Measurements from ENCODE around the gene DNM2. TPM values are rescaled to one million over a fixed set of nuclear protein-coding genes. Genes with fewer than 3 reads are reported as not detected.

Gene DNM2
- total and polyA plus RNA-seq, 2 donors (not counting 1 experiment from before 2014, with no cell fraction given), result 42.6 to 76.8 TPM

DNA sequence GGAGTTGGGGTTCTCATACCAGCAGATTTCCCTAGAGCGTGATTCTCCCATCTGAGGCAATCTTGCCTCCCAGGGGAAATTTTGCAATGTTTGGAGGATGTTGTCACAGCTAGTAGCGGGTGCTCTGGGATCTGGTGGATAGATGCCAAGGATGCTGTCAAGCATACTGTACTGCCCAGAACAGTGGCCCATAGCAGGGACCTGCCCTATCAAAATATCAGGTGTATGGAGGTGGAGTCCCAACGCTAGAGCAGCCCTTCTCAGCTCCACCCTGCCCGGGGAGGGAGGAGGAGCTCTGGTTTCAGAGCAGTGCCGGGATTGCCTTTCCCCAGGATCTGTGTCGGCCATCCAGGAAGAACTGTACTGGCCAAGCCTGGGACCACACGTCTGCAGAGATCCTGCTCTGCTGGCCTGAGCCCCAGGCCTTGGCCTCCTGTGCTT lies 27.5 kb upstream of the DNM2 start:
- TF ChIP-seq, protein P1, sequence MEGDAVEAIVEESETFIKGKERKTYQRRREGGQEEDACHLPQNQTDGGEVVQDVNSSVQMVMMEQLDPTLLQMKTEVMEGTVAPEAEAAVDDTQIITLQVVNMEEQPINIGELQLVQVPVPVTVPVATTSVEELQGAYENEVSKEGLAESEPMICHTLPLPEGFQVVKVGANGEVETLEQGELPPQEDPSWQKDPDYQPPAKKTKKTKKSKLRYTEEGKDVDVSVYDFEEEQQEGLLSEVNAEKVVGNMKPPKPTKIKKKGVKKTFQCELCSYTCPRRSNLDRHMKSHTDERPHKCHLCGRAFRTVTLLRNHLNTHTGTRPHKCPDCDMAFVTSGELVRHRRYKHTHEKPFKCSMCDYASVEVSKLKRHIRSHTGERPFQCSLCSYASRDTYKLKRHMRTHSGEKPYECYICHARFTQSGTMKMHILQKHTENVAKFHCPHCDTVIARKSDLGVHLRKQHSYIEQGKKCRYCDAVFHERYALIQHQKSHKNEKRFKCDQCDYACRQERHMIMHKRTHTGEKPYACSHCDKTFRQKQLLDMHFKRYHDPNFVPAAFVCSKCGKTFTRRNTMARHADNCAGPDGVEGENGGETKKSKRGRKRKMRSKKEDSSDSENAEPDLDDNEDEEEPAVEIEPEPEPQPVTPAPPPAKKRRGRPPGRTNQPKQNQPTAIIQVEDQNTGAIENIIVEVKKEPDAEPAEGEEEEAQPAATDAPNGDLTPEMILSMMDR (conservative IDR thresholded peaks at IDR 0.05 in 1 of 2, IDR thresholded peaks at IDR 0.05 in 1 of 2; ENCODE audit: low read depth in 1 of 2, low read length in 2 of 2), result no peak
- no peak for TF ChIP-seq EZH2 (IDR thresholded peaks at IDR 0.05; ENCODE audit: low read length, missing control alignments)
- H3K36me3 ChIP-seq (ENCODE audit: control insufficient read depth, insufficient read depth, low read length), result peaks cover 39% of the 10 kb centered on the region
- peaks cover 2% of the 10 kb centered on the region for H4K20me1 ChIP-seq (ENCODE audit: control insufficient read depth, extremely low read depth, insufficient read depth, low read length)
- no peaks in the 10 kb centered on the region for H3K27me3 ChIP-seq (ENCODE audit: control insufficient read depth, insufficient read depth, low read length)
- H3K4me1 ChIP-seq (ENCODE audit: control insufficient read depth, extremely low read depth, insufficient read depth, low read length), result peaks cover 3% of the 10 kb centered on the region
- no peak overlapping the region for H3K4me2 ChIP-seq (ENCODE audit: extremely low read depth, insufficient read depth, low read length)
- H3K9me3 ChIP-seq (ENCODE audit: control insufficient read depth, insufficient read depth, low read depth, low read length), result no peaks in the 10 kb centered on the region
- peaks cover 5% of the 10 kb centered on the region for H3K79me2 ChIP-seq (ENCODE audit: control insufficient read depth, insufficient read depth, low read length)
- H3K9ac ChIP-seq (ENCODE audit: insufficient read depth, low read length), result no peak overlapping the region
- no peak overlapping the region for H2AFZ ChIP-seq (ENCODE audit: low read length)
- no peak overlapping the region for H3K27ac ChIP-seq (ENCODE audit: insufficient read depth, low read length)
- H3K4me3 ChIP-seq (replicated peaks in 1 of 4; ENCODE audit: control extremely low read depth in 1 of 4, insufficient read depth in 1 of 4, low read depth in 3 of 4, low read length in 4 of 4), result no peak overlapping the region
- peak in 1 of 2 donors; percentile 57 for DNase-seq (ENCODE audit: low read depth in 2 of 2)

DNA sequence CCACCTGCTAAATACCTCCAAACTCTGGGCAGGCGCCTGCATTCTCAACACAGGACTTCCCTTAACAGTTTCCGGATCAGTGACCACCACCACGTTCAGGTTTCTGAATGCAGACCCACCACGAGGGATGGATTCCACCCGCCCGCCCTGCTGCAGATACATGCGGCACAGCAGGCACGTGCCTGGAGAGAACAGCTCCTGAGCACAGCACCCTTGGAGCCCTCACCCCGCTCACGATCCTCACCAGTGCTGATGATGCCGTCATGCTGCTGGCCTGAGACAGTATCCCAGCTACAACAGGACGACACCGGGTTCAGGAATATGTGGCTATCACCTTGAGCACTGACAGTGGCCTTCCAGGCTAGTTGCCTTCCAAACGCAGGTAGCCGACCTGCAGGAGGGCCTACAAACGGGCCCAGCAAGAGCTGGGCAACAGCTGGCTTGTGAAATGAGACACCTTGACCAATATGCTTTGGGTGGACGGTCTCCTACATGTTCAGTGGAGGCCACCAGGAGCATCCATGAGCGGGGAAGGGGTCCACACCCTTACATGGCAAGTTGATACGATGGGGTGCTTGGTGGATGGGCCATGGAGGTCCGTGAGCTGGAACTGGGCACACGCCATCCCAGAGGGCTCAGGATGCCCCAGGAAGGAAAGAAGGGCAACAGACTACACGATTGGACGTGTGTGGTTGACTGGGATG lies 26.5 kb upstream of the DNM2 start:
- Histone ChIP-seq H3K4me1 (ENCODE audit: control insufficient read depth, extremely low read depth, insufficient read depth, low read length) (peaks cover 2% of the 10 kb centered on the region), H3K27ac (ENCODE audit: insufficient read depth, low read length) (no peak overlapping the region), H3K4me2 (ENCODE audit: extremely low read depth, insufficient read depth, low read length) (no peak overlapping the region), H3K4me3 (replicated peaks in 1 of 4; ENCODE audit: control extremely low read depth in 1 of 4, insufficient read depth in 1 of 4, low read depth in 3 of 4, low read length in 4 of 4) (no peak overlapping the region), H4K20me1 (ENCODE audit: control insufficient read depth, extremely low read depth, insufficient read depth, low read length) (peaks cover 2% of the 10 kb centered on the region), H3K27me3 (ENCODE audit: control insufficient read depth, insufficient read depth, low read length) (no peaks in the 10 kb centered on the region), H3K36me3 (ENCODE audit: control insufficient read depth, insufficient read depth, low read length) (peaks cover 39% of the 10 kb centered on the region), H2AFZ (ENCODE audit: low read length) (no peak overlapping the region), H3K79me2 (ENCODE audit: control insufficient read depth, insufficient read depth, low read length) (peaks cover 3% of the 10 kb centered on the region), H3K9ac (ENCODE audit: insufficient read depth, low read length) (no peak overlapping the region), H3K9me3 (ENCODE audit: control insufficient read depth, insufficient read depth, low read depth, low read length) (no peaks in the 10 kb centered on the region)
- DNase-seq (ENCODE audit: low read depth in 2 of 2), result no peak
- no peak for TF ChIP-seq EZH2 (IDR thresholded peaks at IDR 0.05; ENCODE audit: low read length, missing control alignments)
- TF ChIP-seq, protein P1 (conservative IDR thresholded peaks at IDR 0.05 in 1 of 2, IDR thresholded peaks at IDR 0.05 in 1 of 2; ENCODE audit: low read depth in 1 of 2, low read length in 2 of 2), result no peak

DNA sequence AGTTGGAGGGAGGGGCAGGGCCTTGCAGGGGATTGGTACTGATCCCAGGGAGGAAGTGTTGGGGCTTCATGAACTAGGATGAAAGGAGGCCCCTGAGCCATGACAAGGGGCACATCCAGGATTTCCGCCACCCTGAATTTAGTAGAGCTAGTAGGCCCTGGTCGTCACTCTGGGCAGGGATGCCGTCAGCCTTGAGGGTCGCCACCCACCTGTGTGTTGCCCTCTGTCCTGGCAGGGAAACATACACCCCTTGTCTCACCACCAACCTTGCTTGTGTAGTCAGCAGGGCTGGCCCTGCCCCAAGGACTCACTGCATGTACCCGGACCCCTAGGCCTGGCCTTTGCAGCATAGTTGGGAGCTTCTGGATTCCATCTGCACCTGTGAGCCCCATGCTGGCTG lies 26.0 kb upstream of the DNM2 start:
- Histone ChIP-seq H3K79me2 (ENCODE audit: control insufficient read depth, insufficient read depth, low read length) (peaks cover 3% of the 10 kb centered on the region), H3K27me3 (ENCODE audit: control insufficient read depth, insufficient read depth, low read length) (no peaks in the 10 kb centered on the region), H2AFZ (ENCODE audit: low read length) (no peak overlapping the region), H3K9ac (ENCODE audit: insufficient read depth, low read length) (no peak overlapping the region), H3K27ac (ENCODE audit: insufficient read depth, low read length) (no peak overlapping the region), H3K4me1 (ENCODE audit: control insufficient read depth, extremely low read depth, insufficient read depth, low read length) (peaks cover 2% of the 10 kb centered on the region), H3K4me3 (replicated peaks in 1 of 4; ENCODE audit: control extremely low read depth in 1 of 4, insufficient read depth in 1 of 4, low read depth in 3 of 4, low read length in 4 of 4) (no peak overlapping the region), H3K9me3 (ENCODE audit: control insufficient read depth, insufficient read depth, low read depth, low read length) (no peaks in the 10 kb centered on the region), H3K36me3 (ENCODE audit: control insufficient read depth, insufficient read depth, low read length) (peaks cover 39% of the 10 kb centered on the region), H4K20me1 (ENCODE audit: control insufficient read depth, extremely low read depth, insufficient read depth, low read length) (peaks cover 2% of the 10 kb centered on the region), H3K4me2 (ENCODE audit: extremely low read depth, insufficient read depth, low read length) (no peak overlapping the region)
- DNase-seq (ENCODE audit: low read depth in 2 of 2), result no peak
- TF ChIP-seq EZH2 (IDR thresholded peaks at IDR 0.05; ENCODE audit: low read length, missing control alignments), result no peak
- TF ChIP-seq, protein P1 (conservative IDR thresholded peaks at IDR 0.05 in 1 of 2, IDR thresholded peaks at IDR 0.05 in 1 of 2; ENCODE audit: low read depth in 1 of 2, low read length in 2 of 2), result no peak

Measured in fibroblast of lung (primary cell).